Central memory CD4-positive, alpha-beta T cell (primary cell): ENCODE data around the gene FAM13A.

Experiments used
- DNase-seq: peaks from one replicate; pipeline ENCODE4 v3.0.0; 2022

The FAM13A gene

GRCh38 chr4:88830598-88830997 is 226.4 kb downstream of the FAM13A start:
- DNase-seq = no peak

GRCh38 chr4:88828842-88829571 is 228.0 kb downstream of the FAM13A start:
- no peak for DNase-seq

- no peak for DNase-seq
Measured at GRCh38 chr4:88827442-88827841, 229.5 kb downstream of the FAM13A start.

- DNase-seq = no peak
Measured at GRCh38 chr4:88826771-88827170, 230.2 kb downstream of the FAM13A start.

- DNase-seq = no peak
Measured at GRCh38 chr4:88825931-88826330, 231.1 kb downstream of the FAM13A start.

GRCh38 chr4:88823058-88823919 is 233.7 kb downstream of the FAM13A start:
- peak; percentile 90 for DNase-seq

- DNase-seq = no peak
Measured at GRCh38 chr4:88822034-88822789, 234.8 kb downstream of the FAM13A start.

- no peak for DNase-seq
Measured at GRCh38 chr4:88821522-88821921, 235.5 kb downstream of the FAM13A start.

GRCh38 chr4:88820698-88821415 is 236.1 kb downstream of the FAM13A start:
- no peak for DNase-seq

- DNase-seq = no peak
Measured at GRCh38 chr4:88819818-88820697, 236.9 kb downstream of the FAM13A start.

- DNase-seq = peak; percentile 46
Measured at GRCh38 chr4:88818631-88819470, 238.1 kb downstream of the FAM13A start.

- no peak for DNase-seq
Measured at GRCh38 chr4:88817740-88818139, 239.2 kb downstream of the FAM13A start.

GRCh38 chr4:88816360-88816759 is 240.6 kb downstream of the FAM13A start:
- DNase-seq = no peak

- no peak for DNase-seq
Measured at GRCh38 chr4:88814043-88814617, 242.9 kb downstream of the FAM13A start.

- no peak for DNase-seq
Measured at GRCh38 chr4:88813013-88813412, 244.0 kb downstream of the FAM13A start.

- DNase-seq = no peak
Measured at GRCh38 chr4:88812420-88812819, 244.6 kb downstream of the FAM13A start.

GRCh38 chr4:88811904-88812303 is 245.1 kb downstream of the FAM13A start:
- DNase-seq = no peak

GRCh38 chr4:88810325-88810724 is 246.7 kb downstream of the FAM13A start:
- no peak for DNase-seq

- no peak for DNase-seq
Measured at GRCh38 chr4:88809576-88810219, 247.3 kb downstream of the FAM13A start.

- DNase-seq = no peak
Measured at GRCh38 chr4:88809101-88809500, 247.9 kb downstream of the FAM13A start.
